ENCODE measurements around the gene HTR3B.
"Not testable (repeated sequence)": the region's sequence is repeated elsewhere in the genome, so short reads cannot be mapped to it uniquely, and the experiment has no call there.

Gene HTR3B

GRCh38 chr11:113904379-113905101 is at the start of gene HTR3B:
Gene HTR3B (plus strand): TSS chr11:113904796. CDS start chr11:113904934, 138 bp downstream.
- Histone ChIP-seq H3K27ac (no peak within 1 kb of the TSS), H3K4me3 (no peak within 1 kb of the TSS)

- no peak overlapping the region for H3K27ac ChIP-seq
These were observed 48.8 kb upstream of the HTR3B start for GRCh38 chr11:113855803-113856202.

GRCh38 chr11:113856966-113857759 is 47.4 kb upstream of the HTR3B start:
- H3K4me3 ChIP-seq, result no peak overlapping the region
- H3K27ac ChIP-seq, result no peak overlapping the region

More at GRCh38 chr11:113855803-113856202, 48.8 kb upstream of the HTR3B start:
- H3K4me3 ChIP-seq, result no peak overlapping the region

GRCh38 chr11:113859665-113860064 is 44.9 kb upstream of the HTR3B start:
- peak overlapping the region in 3 of 21 experiments; percentile 3 to 27 (median 18) for H3K27ac ChIP-seq
- no peak overlapping the region for H3K4me3 ChIP-seq

- Histone ChIP-seq H3K4me3 (no peak overlapping the region), H3K27ac (no peak overlapping the region)
These were observed 42.2 kb upstream of the HTR3B start for GRCh38 chr11:113862435-113862834.

GRCh38 chr11:113864410-113864809 is 40.2 kb upstream of the HTR3B start:
- H3K4me3 ChIP-seq, result no peak overlapping the region

GRCh38 chr11:113865873-113866272 is 38.7 kb upstream of the HTR3B start:
- H3K27ac ChIP-seq, result no peak overlapping the region

More at GRCh38 chr11:113864410-113864809, 40.2 kb upstream of the HTR3B start:
- H3K27ac ChIP-seq, result no peak overlapping the region

GRCh38 chr11:113867843-113868503 is 36.6 kb upstream of the HTR3B start:
- H3K27ac ChIP-seq, result peak overlapping the region in 1 of 21 experiments; percentile 70
- no peak overlapping the region for H3K4me3 ChIP-seq

More at GRCh38 chr11:113865873-113866272, 38.7 kb upstream of the HTR3B start:
- no peak overlapping the region for H3K4me3 ChIP-seq

GRCh38 chr11:113871336-113871735 is 33.3 kb upstream of the HTR3B start:
- Histone ChIP-seq H3K27ac (no peak overlapping the region), H3K4me3 (no peak overlapping the region)

GRCh38 chr11:113873236-113873626 is 31.4 kb upstream of the HTR3B start:
- H3K4me3 ChIP-seq, result no peak overlapping the region
- H3K27ac ChIP-seq, result no peak overlapping the region

- H3K27ac ChIP-seq, result no peak overlapping the region
- peak overlapping the region in 3 of 7 experiments; percentile 56 to 95 (median 90) for H3K4me3 ChIP-seq
These were observed 30.5 kb upstream of the HTR3B start for GRCh38 chr11:113874096-113874495.

GRCh38 chr11:113874581-113875233 is 29.9 kb upstream of the HTR3B start:
- H3K4me3 ChIP-seq, result peak overlapping the region; percentile 56 to 95 (median 79)
- peak overlapping the region in 19 of 21 experiments; percentile 61 to 94 (median 83) for H3K27ac ChIP-seq

GRCh38 chr11:113875234-113876073 is 29.1 kb upstream of the HTR3B start, which contains the start of gene USP28:
Gene USP28 (minus strand): TSS chr11:113875572. CDS start chr11:113875501, 71 bp downstream.
- H3K27ac ChIP-seq, result peak within 1 kb of the TSS in 20 of 21 experiments; percentile 64 to 95 (median 87)
- peak within 1 kb of the TSS; percentile 56 to 95 (median 79) for H3K4me3 ChIP-seq

- Histone ChIP-seq H3K27ac (peak overlapping the region in 20 of 21 experiments; percentile 64 to 95 (median 87)), H3K4me3 (peak overlapping the region; percentile 56 to 95 (median 79))
These were observed 28.4 kb upstream of the HTR3B start for GRCh38 chr11:113876074-113876797.

- Histone ChIP-seq H3K4me3 (no peak overlapping the region), H3K27ac (no peak overlapping the region)
These were observed 27.6 kb upstream of the HTR3B start for GRCh38 chr11:113876798-113877669.

GRCh38 chr11:113877670-113878055 is 26.9 kb upstream of the HTR3B start:
- H3K27ac ChIP-seq, result no peak overlapping the region
- no peak overlapping the region for H3K4me3 ChIP-seq

GRCh38 chr11:113879446-113879845 is 25.1 kb upstream of the HTR3B start:
- H3K27ac ChIP-seq, H3K4me3 ChIP-seq: not testable (repeated sequence)

Measured in skin epidermis (tissue), 12 donors.